MV-4-11 (cell line): ENCODE data around the gene MATN1.

Source experiments
- DNase-seq: peaks from one replicate; lab custom pipeline; 2025; lab: John Stamatoyannopoulos, UW

The MATN1 gene

DNA sequence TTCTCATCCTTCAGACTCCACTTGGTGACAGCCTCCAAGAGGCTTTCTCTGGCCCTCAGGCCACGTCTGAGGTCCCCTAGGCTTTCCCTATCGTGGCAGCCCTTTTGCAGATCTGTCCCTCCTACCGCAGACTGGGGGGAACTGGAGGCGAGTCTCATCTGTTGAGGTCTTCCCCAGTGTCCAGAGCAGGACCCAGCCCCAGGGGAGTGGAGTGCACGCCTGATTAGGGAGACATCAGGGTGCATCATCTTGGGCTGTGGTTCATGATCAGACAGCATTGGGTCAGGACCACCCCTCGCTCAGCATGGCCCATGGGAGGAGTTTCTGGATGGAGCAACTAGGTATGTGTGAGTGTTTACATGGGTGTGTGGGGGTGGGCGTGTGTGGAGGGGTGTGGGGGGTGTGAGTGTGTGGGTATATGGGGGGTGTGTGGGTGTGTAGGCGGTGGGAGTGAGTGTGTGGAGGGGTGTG lies 8.5 kb upstream of the MATN1 start:
- no peak for DNase-seq

DNA sequence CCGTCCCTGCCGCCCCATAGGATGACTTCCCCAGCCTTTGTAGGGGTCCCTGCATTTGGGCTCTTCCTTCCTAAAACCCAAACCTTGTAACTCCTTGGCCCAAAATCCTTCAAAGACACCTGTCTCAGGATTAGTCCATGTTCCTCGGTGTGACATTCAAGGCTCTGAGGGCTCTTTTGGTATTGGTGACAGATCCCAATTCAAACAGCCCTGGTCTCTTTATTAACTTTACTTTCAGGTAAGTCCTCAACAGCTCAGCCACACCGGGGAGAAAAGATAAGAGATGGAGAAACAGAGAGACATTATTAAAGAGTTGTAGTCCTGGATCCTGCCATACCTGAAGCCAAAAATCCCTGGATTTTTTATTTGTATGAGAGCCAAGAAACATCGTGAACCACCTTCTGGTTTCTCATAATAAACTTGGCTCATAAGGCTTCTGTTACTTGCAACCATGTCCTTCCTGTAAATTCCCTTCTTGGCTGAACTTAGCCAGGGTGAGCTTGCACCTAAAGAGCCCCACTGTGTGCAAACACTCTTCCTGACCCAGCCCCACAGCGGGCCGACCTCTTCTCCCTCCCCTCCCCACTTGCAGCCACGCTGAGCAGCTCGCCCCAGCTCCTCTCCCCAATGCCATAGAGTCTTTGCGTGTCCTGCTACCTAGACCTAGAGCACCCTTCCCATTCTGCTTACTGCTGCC lies 7.9 kb upstream of the MATN1 start:
- no peak for DNase-seq

DNA sequence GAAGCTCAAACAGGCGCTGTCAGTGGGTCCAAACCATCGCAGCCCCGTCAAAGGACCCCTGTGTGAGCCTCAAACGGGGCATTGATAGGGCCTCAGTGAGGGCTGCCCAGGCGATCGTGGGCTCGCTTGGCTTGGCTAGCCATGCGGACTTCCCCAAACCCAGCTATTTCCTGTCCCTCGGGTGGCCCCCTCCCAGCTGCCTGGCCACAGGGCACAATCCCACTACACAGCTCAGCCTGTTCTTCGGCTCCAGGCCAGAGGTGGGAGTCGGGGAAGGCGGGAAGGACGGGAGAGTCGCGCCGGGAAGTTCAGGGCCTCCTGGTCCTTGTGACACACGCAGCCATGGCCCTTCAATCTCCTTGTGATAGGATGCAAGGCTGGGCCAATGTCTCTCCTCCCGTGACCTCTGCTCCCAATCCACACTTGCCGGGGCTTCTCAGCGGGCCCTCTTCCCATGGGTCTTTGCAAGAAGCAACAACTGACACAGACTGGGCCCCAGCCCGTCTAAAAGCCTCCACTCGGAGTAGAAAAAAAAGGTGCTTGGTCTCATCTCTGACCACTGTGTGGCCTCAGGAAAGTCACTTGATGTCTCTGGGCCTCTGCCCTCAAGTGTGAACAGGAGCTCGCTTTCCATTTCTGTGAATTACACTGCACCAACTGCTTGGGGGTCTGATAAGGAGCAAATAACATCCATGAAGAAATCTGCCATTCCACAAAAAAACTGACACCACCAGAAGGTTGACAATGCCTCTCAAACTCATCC lies 7.1 kb upstream of the MATN1 start:
- DNase-seq: no peak

DNA sequence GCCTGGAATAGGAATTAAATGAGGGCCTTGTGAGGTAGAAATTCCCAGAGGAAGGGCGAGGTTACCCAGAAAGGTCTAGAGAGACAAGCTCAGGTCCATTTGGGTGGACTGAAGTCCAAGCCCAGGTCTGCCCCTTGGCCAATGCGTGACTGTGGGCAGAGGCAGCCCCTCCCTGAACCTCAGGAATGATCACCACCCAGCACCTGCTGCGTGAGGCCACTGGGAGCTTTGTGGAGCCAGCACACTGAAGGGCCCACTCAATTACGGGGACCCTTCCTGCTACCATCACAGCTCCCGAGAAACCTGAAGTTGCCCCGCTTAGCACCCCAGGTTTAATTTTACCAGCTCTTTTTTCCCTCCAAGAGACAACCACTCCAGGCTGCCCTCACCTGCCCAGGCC lies 6.5 kb upstream of the MATN1 start:
- no peak for DNase-seq

DNA sequence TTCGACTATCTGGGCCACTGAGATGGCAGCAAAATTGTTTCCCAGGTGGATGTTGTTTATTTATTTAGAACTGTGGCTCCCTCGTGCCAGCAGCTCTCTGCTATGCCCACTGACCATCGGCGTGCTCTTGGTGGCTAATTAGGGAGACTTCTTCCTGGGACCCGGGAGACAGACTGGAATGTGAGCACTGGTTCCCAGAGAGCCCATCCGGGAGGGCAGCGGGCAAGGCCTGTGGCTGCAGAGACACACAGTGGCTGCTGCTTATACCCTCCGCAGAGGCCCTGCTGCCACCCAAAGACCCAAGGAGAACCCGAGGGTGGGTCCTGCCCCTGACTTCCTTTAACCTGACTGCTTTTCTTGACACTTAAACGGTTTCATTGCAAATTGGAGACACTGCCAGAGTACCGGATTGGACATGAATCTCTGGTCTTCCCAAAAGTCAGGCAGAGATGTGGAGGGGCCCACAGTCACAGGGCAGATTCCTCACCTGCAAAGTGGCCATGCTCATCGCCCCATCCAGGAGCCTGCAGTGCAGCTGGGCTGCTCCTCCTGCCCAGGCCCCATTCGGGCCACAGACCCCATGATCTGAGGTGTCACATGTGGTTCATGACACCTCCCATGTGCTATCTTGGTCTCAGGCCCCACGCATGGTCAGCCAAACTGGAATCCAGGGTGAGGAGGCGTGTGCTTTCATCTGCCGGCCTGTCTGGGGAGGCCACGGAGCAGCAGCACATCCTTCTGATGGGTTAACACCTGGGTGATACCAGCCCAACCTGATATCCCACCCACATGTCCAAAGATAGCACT lies 5.7 kb upstream of the MATN1 start:
- no peak for DNase-seq

DNA sequence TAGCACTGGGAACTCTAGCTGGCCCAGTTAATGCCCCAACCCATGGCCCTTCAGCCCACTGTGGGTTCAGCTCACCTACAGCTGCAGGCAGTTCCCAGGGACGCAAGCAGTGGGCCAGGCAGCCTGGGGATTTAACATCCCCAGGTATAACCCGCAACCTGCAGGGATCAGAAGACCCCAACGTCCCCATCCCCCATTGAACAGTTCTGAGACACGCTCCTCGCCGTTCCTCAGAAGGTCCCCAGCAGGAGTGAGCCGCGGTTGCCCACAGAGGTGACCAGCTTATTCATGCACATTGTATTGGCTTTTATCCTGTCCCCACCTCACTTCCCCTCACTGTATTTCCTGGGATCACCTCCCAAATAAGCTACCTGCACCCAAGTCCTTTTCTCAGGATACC lies 5.0 kb upstream of the MATN1 start:
- DNase-seq: no peak

DNA sequence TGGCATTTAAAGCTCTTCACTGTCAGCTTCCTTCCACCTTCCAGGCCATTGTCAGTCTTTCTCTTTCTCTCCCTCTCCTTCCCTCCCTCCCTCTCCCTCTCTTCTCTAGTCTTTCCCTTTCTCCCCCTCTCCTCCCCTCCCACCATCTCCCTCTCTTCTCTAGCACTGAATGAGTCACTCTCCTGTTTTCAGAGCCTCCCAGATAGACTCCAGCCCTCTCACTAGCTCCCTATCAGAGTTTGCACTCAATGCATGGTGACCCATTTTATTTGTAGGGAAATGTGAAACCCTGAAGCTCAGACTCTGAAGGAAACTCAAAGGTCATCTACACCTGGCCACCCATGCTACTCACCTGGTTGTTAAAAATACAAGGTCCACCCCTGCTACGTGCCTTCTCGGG lies 4.4 kb upstream of the MATN1 start:
- no peak for DNase-seq

DNA sequence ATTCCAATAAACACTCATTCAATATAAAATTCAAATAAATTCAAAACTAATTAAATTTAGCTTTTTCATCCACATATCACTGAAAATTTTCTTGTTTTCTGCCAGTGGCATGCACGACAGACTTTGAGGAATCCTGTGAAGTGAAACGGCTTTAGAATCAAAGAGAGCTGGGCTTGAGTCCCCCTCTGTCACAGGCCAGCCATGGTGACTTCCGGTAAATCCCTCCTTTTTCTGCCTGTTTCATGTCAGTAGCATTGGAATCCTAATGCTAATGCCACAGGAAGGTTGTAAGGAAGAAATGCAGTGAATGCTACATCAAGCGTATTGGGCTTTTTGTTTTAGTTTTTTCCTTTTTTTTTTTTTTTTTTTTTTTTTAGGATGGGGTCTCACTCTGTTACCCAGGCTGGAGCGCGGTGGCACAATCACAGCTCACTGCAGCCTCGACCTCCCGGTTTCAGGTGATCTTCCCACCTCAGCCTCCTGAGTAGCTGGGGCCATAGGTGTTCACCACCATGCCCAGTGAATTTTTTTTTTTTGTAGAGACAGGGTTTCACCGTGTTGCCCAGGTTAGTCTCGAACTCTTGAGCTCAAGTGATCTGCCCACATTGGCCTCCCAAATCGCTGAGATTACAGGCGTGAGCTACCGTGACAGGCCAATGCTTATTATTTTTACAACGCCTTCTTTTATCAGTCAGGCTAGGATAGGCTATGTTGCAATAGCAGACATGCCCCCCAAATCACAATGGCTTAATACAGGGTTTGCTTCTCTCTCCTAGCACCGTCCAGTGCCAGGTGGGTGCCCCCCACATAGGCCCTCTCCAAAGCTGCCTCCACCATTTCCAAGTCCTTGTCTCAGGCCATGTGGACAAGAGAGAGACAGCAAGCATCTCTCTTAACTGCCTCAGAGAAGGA lies 3.6 kb upstream of the MATN1 start:
- DNase-seq: no peak

DNA sequence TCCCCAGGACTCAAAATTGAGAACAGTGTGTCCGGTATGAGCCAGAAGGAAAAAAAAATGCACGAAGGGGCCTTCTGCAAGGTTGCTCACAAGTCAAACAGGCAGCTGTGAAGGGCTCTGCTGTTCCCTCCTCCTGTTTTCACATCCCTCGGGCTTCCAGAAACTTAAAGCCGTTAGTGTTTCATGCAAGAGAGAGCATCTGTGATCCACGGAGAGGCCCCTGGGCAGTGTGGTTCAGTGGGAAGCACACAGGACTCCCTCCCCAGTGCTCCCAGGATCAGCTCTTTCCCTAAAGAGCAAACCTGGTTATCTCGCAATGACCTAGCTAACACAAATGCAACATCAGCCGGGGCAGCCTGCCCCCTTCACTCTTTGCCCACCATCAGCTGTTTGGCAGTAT lies 2.9 kb upstream of the MATN1 start:
- DNase-seq: no peak

DNA sequence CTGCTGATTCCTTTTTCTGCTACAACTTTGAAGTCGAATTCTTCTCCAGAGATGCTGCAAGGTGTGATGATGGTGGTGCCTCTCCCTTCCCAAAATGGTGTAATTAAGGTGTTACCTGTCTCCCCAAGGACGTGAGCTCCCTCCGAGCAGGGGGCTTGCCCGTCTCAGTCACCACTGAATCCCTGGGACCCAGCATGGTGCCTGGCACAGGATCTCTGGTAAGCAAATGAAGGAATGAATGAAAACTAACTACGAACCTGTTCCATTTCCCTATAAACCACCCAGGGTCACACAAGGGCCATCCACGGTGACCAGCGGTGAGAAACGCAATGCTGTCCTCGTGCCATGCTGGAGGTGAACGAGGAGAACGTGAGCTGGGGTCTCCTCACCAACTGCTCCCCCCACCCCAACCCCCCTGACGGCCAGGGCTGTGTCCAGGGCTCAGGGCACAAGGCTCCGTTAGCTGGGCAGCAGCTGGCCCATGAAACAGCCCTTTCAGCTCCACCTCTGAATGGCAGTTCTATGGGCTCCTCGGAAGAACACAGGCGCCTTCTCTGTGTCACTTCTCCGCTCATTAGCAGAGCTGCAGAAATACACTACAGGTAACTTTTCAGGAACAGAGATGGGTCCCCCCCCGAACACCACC lies 2.2 kb upstream of the MATN1 start:
- DNase-seq: no peak

DNA sequence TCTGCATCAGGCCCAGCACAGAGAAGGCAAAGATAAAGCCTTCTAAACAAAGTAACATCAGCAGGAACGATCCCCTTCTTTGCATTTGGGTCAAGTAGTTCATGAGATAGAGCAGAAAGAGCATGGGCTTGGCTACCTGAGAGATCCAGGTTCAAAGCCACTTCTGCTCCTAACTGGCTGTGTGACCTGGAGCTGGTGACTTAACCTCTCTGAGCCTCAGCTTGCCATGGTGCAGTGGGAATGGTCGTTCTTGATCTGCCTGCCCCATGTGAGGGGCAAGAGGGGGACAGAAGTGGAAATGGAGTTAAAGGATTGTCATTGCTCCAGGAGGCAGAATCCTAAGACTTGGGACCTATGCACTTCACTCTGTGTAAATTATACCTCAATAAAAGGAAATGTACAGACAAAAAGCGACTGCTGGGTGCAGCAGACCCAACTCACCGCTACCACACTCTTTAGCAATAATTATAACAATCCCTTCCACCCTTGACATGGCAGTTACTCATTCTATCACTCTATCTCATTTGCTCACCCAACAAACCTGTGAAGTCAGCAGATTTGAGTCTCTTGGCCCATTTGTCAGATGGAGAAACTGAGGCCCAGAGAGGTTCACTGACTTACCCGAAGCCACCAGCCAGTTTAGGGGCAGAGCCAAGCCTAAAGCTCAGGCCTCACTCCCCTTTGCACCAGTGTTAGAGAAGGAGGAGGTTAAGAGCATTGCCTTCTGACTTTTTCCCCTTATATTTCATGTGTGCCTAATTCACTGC lies 1.5 kb upstream of the MATN1 start:
- DNase-seq: no peak

DNA sequence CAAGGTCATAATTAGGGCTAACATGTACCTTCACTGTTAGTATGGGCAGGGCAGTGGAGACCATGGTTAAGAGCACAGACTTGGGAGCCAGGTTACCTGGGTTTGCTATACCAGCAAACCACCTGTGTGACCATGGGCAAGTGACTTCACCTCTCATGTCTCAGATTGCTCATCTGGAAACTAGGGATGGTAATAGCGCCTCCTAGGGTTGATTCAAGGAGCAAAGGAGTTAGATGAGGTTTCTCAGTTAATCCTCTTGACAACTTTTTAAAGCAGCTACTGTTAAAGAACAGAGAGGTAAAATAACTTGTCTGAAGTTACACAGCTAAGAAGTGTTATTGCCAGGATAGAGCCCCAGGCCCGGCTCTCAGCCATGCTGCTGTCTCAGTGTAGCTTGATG lies 790 bp upstream of the MATN1 start:
- no peak for DNase-seq

DNA sequence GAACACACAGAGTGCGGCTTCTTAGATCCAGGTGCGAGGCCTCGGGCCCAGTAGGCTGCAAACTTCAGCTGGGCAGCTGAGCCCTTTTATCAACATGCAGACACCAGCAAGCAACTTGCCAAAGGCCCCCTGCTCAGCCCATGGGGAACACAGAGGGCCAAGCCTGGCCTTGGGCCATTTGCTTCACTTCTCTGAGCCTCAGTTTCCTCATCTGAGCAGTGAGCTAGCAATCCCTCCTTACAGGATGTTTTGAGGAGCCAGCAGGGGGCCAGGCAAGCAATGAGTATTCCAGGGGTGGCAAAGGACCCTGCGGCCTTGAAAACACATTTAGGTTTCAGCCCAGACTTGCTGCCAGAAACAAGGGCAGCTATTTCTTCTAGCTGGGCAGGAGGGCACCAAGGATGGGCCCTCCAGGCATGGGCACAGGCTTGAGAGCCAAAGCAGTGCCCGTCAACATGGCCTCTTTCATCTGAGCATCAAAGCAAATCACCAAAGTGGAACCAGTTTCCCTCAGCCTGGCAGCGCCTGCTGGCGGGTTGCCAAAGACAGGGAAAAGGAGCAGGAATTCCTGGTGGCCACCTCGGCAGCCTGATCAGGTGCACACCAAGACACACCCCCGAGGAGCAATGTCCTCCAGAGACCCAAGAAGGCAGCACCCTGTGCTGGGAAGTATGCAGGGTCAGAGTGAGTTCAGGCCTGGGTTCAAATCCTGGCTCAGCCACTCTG lies 1.4 kb downstream of the MATN1 start:
- no peak for DNase-seq

DNA sequence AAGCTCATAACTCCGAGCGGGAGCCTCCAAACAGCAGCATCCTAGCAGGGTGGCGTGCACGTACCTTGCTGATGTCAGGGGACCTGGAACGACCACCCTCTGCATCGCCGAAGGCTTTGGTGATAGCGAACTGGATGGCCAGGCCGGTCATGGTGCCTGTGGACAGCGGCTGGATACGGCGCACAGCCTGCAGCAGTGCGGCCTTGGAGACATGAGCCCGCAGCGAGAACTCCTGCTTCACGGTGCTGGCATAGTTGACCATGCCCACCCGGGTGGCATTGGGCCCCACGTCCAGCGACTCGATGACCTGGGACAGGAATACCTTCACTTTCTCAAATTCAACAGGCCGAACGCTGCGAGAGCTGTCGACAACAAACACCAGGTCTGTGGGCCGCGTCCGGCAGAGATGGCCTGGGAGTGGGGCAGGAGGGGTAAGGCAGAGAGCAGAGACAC lies 2.0 kb downstream of the MATN1 start:
- no peak for DNase-seq

DNA sequence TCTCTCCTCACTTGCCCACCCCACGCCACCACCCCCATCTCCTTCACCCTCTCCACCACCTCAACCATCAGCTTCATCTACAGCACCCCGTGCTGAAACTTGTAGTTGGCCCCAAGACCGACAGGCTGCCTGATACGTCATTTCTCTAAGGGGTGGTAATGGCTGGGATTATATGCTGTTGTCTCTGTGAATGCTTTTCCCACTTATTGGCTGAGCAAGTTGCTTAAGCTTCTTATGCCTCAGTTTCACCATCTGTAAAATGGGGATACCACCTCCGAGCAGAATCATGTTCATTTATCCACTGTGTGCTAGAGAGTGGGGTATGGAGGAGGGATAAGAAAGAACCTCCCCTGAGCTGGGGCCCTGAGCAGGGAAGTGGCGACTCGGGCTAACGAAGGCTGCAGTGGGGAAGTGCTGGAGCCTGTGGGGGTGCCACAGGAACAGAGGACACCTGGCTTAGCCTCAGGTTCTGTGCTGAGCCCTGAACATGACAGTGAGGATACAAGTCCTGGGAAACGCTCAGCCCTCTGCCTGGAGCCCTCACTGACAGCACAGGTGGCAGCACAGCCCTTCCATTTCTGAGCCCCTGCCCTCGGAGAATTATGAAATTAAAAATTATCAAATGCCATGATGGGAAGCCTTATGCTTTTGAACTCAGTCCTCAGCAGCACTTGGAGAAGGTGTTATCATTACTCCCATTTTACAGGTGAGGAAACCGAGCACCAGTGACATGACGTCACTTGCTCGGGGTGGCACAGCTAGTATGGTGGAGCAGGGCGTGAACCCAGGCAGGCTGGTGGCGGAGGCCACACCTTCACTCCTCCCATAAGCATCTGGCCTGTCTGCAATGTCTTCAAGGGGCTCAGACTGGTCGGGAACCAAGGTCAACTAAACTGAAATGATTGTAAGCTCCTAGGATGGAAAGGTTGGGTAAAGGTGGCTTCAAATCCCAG lies 2.8 kb downstream of the MATN1 start:
- DNase-seq: no peak

DNA sequence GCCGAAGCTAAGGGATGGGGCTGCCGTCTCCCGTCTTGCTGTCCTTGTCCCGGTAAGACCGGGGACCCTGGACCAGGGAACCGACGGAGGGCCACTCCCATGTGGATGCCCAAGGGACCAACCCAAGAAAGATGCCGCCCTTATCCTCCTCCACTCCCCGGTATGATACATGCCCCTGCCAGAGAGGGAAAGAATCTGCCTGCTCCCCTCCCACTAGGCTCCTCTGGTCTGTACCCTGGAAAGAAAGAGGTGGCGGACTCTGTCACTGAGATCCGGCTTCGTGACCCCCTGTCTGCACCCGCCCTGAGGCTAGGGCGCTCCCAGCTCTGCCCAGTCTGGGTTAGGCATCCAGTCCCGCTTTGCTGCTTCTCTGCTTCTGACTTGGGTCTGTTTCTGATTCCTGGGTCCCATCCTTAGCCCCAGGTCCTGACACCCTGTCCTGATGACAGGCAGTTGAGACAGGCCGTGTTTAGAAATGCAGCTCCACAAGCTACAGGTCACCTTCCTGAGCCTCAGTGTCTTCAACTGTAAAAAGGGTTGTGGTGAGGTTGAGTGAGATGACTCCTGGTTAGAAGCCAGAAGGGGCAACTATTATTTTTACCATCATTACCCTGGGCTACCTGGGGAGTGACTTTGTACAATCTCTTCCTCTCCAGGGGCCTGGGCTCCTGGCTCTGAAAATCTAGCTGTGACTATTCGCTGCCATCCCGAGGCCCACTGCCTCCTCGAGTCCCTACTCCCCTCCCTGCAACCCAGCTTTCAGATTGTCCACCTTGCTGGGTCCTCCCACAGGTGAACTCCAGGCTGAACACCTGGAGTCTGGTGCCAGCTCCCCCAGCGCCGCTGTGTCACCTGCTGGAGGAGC lies 3.7 kb downstream of the MATN1 start:
- peak; percentile 53 for DNase-seq

DNA sequence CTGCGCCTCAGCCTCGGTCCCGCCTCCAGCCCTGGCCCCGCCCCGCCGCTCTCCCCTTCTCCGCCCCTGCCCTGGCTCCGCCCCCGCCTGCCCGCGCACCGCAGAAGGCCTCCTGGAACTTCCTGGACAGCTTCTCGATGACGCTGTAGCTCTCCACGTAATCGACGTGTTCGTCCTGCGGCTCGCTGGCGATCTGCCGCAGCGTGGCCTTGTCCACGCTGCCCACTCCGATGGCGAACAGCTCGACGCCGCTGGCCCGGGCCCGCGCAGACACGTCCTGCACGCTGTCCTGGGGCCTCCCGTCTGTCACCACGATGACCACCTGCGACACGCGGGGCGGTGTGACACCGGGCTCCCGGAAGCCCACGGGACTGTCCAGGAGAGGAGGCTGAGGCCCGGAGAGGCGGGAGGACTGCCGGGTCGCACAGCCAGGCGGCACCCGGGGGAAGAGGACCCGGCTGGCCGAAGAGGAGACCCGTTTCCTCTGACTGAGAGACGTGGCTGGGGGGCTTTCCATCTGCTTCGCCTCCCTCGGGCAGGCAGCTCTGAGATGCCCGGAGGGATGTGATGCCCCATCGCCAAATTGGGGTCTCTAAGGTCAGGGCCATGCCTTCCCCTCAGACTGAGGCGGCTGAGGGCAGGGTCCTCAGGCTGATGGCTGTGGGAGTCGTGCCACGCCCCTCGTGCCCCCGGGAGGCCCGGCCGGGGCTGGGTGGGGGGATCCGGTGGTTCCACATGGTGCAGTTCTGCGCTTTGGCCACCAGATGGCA lies 4.6 kb downstream of the MATN1 start:
- DNase-seq: peak; percentile 94
